ENCODE data around the gene RIPK3.

Gene RIPK3

DNA sequence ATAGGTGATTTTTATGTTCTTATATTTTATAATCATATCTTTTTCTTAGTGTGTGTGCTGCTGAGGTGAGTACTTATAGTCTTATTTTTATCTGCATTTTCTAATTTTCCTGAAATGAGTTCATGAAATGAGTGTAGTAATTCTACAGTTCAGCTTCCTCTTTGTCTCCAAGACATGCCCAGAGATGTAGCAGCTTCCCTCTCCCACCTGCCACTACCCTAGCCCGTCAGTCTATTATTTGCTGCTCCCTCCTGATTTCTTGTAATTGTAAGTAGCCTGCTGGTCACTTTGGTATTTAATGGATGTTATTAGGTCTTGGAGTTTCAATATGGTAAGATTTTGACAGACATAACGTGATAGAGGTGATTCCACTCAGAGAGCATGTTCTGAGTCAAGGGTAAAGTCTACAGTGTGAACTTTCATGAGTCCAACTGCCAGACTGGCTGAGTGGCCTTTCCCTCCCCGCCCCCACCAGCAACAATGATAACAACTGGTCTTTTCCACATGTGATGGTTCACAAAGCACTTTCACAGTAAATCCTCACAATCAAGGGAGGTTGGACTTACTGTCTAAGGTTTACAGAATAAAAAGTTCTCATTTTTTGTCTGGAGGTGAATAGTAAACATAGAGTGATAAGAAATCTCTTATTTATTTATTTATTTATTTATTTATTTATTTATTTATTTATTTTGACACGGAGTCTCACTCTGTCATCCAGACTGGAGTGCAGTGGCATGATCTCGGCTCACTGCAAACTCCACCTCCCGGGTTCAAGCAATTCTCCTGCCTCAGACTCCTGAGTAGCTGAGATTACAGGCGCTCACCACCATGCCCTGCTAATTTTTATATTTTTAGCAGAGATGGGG, 4.2 kb upstream of the RIPK3 start:
- peak in 1 of 4 experiments; percentile 32 for DNase-seq

GRCh38 chr14:24342889-24343288, 3.1 kb upstream of the RIPK3 start:
- no peak for DNase-seq

DNA sequence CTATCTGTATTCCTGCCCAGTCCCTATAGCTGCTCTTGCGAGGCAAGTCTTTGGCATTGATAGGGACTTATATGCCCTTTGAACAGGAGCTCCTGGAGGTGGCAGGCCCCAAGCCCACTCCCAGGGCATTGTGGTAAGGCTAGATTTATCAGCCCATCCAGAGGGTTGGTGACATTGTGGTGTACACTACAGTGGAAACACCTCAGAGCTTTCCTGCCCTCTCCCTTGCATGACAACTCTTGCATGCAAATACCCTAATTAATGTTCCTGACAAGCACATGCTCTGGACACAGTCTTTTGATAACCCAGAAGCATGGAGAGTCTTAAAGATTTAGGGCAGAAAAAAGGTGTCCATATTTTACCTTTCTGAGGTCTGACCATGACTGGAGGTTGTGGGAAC, 815 bp upstream of the RIPK3 start:
- no peak for DNase-seq

DNA sequence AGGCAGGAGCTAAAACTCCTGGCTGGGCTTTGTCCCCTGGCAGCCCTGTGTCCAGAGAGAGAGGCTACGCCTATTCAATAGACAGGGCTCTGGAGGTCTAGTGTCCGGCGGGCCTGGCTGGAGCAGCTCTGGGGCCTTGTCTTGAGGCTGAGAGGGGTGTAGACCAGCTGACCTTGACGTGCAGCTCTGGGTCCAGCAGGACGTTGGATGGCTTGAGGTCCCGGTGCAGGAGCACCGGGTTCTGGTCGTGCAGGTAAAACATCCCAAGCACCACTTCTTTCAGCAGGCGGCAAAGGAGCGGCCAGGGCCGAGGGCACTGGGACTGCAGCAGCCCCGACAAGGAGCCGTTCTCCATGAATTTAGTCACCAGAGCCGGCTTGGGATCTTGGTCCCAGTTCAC, 948 bp downstream of the RIPK3 start:
- DNase-seq = no peak

- no peak for DNase-seq
Measured at GRCh38 chr14:24337824-24338175, 2.0 kb downstream of the RIPK3 start.

- DNase-seq = no peak
Measured at GRCh38 chr14:24337144-24337823, 2.5 kb downstream of the RIPK3 start.

DNA sequence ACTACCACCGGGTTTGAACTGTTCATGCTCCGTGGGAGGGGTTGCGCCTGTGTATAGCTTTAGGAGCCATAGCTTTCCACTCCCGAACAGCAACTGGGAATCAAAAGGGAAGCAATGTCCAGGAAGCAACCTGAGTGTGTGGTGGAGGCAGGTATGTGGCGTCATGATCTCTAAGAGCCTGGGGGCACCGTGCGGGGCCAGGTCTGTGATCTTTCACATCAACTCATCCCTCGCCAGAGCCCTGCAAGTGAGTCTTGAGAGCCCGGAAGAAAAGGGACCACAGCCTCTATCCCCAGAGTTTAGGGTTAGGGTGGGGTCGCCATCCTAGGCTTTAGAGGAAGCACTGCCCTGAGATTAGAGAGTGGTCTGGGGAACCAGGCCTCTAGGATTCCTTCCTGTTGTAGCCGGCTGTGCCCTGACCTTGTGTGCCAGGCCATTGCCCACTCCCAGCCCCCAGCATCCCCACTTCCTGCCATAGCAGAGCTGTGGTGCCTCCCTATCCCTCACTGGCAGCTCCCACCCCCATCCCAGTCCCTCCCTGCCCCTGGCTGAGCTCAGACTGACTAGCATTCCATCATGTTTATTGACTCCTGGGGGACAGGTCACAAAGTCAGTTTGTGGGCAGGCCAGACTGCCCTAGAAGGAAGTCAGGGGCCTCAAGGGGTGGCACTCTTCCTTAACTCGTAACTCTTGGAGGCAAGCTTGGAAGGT, 4.2 kb downstream of the RIPK3 start:
- DNase-seq = peak in 1 of 4 experiments; percentile 26

GRCh38 chr14:24334431-24335291, 5.1 kb downstream of the RIPK3 start, which contains the start of gene ADCY4:
TSS of gene ADCY4 (minus strand) at chr14:24335071. CDS start at chr14:24334652, 419 bp downstream.
- DNase-seq = peak in 2 of 4 experiments; percentile 44 to 52

DNA sequence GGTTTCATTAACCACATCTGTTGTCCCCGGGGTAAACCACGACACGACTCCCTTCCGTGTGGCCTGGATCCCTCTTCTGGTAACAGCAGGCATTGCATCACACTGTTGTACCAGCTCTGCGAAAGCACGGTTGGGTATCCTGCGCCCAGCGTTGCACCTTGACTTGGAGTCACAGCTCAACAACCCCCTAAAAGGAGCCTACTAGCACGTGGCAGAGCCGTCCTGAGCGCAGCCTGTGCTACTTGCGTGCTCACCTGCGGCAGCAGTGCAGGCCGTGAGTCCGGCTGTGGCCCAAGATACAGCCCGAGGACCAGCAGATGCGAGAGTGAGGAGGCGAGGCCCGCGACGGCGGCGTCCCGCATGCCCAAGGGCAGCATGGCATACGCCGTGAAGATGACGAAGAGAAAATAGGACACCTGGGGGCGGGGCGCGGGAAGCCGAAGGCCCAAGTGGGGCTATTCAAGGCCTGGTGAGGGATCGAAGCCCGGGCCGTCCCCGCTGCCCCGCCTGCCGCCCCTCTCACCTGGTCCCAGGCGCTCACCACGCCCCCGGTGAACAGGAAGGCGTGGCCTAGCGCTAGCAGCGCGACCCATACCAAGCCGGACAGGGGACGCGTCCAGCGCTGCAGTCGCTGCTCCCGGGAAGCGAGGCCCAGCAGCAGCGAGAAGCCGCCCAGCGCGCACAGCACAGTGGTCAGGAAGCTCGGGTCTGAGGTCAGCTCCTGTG, 7.4 kb downstream of the RIPK3 start:
- DNase-seq = peak; percentile 63 to 88 (median 78)

GRCh38 chr14:24331731-24332267, 8.0 kb downstream of the RIPK3 start:
- peak in 2 of 4 experiments; percentile 26 to 50 for DNase-seq

GRCh38 chr14:24330973-24331674, 8.7 kb downstream of the RIPK3 start:
- DNase-seq = no peak

- peak; percentile 91 to 98 (median 95) for DNase-seq
Measured at GRCh38 chr14:24329736-24330135, 10.1 kb downstream of the RIPK3 start.

DNA sequence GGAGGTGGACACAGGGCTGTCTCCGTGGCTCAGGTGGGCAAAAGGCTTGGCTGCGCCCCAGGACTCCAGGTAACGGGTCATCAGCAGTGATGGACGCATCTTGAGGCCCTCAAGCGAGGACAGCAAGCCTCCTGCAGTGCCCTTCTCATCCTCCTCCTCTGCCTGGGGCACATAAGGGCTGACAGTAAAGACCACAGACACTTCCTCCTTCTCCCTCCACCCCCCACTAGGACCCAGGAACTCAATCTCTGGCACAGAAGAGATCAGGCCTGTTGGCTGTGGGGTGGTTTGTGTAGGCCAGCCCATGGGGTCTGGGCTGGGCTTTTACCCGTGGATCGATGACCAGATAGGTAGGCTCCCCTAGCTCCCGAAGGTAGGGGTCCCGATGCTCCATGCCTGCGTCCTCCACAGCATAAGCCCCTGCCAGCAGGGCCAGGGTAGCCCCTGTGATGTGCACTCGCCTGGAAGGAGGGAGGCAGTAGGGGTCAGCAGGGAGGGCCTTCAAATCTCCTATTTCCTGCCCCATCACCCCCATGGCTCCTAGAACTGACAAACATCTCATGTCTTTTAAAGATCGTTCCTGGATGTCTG, 10.6 kb downstream of the RIPK3 start:
- peak in 2 of 4 experiments; percentile 38 to 45 for DNase-seq

- peak in 2 of 4 experiments; percentile 21 to 44 for DNase-seq
Measured at GRCh38 chr14:24327914-24328313, 11.9 kb downstream of the RIPK3 start.

- DNase-seq = peak in 3 of 4 experiments; percentile 62 to 86 (median 66)
Measured at GRCh38 chr14:24327303-24327702, 12.5 kb downstream of the RIPK3 start.

DNA sequence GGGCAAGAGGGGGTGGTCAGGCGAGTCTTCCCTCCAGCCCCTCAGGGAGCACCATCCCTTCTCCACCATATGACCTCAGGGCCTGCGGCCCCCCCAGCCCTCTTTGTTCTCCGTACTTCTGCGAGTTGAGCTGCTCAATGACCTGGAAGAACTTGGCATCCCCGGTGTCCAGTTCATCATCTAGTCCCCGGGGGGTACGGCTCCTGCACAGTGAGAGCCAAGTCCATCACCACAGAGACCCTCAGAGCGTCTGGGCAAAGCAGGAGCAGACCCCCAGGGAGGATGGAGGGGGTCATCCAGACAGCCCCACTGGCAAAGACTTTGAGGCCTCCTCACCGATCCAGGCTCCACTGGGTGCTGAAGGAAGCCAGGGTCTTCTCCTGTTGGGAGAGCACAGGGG, 13.8 kb downstream of the RIPK3 start:
- no peak for DNase-seq

- DNase-seq = peak in 1 of 4 experiments; percentile 1
Measured at GRCh38 chr14:24325041-24325530, 14.7 kb downstream of the RIPK3 start.

- peak in 1 of 4 experiments; percentile 2 for DNase-seq
Measured at GRCh38 chr14:24324024-24324423, 15.8 kb downstream of the RIPK3 start.

- DNase-seq = peak in 1 of 4 experiments; percentile 1
Measured at GRCh38 chr14:24323341-24323740, 16.4 kb downstream of the RIPK3 start.

GRCh38 chr14:24322672-24323071, 17.1 kb downstream of the RIPK3 start:
- no peak for DNase-seq
